ENCODE measurements around the gene EFTUD2.

Gene EFTUD2

DNA sequence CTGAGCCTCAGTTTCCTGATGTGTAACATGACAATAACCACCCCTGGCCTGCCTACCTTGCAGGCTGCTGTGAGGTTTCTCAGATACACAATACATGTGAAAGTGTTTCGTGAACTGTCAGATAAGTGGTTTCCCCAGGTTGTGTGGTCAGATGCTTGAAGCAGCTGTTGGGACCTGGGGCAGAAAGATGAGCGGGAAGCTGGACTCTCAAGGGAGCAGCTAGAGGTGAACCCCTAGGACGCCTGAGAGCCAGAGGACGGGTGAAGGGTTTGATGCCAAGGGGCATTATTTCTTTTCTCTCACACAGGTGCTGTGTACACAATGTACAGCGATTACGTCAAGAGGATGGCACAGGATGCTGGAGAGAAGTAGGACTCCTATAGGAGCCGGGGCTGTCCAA, 49.2 kb downstream of the EFTUD2 start:
- Histone ChIP-seq H3K4me3 (ENCODE audit: low read length in 2 of 2) (no peak overlapping the region), H3K36me3 (ENCODE audit: control insufficient read depth in 2 of 2, insufficient read depth in 2 of 2, low read length in 2 of 2) (peaks cover 39 to 44% of the 10 kb centered on the region in 2 donors), H3K9ac (ENCODE audit: low read depth in 1 of 2, low read length in 2 of 2) (no peak overlapping the region), H3K9me3 (ENCODE audit: control insufficient read depth in 2 of 2, low read length in 2 of 2) (no peaks in the 10 kb centered on the region), H3K4me1 (ENCODE audit: control insufficient read depth in 2 of 2, insufficient read depth in 2 of 2, low read length in 2 of 2) (no peaks in the 10 kb centered on the region), H3K27ac (ENCODE audit: low read depth in 2 of 2, low read length in 2 of 2) (no peak overlapping the region), H3K27me3 (ENCODE audit: control insufficient read depth in 2 of 2, insufficient read depth in 2 of 2, low read length in 2 of 2) (no peaks in the 10 kb centered on the region)

DNA sequence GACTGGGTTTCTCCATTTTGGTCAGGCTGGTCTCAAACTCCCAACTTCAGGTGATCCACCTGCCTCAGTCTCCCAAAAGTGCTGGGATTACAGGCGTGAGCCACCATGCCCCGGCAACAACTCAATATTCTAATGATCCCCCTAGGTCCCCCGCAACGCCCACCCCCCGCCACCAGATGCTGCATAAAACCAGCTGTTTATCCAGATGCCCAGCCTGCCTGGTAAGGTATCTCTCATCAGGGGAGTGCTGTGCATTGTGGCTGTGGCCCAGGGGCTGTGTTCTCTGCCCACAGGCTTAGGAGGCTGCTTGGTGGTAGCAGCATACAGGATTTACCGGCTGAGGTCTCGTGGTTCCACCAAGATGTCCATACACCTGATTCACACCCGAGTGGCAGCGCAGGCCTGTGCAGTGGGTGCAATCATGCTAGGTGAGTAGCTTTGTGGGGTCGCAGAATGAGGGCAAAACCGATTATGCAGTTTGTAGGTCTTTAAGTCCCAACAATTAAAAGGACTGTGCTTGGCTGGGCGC, 50.2 kb downstream of the EFTUD2 start:
- no peaks in the 10 kb centered on the region for H3K9me3 ChIP-seq (ENCODE audit: control insufficient read depth in 2 of 2, low read length in 2 of 2)
- H3K27ac ChIP-seq (ENCODE audit: low read depth in 2 of 2, low read length in 2 of 2): no peak overlapping the region
- peaks cover 29 to 34% of the 10 kb centered on the region in 2 donors for H3K36me3 ChIP-seq (ENCODE audit: control insufficient read depth in 2 of 2, insufficient read depth in 2 of 2, low read length in 2 of 2)
- no peak overlapping the region for H3K4me3 ChIP-seq (ENCODE audit: low read length in 2 of 2)
- no peaks in the 10 kb centered on the region for H3K4me1 ChIP-seq (ENCODE audit: control insufficient read depth in 2 of 2, insufficient read depth in 2 of 2, low read length in 2 of 2)
- no peaks in the 10 kb centered on the region for H3K27me3 ChIP-seq (ENCODE audit: control insufficient read depth in 2 of 2, insufficient read depth in 2 of 2, low read length in 2 of 2)
- no peak overlapping the region for H3K9ac ChIP-seq (ENCODE audit: low read depth in 1 of 2, low read length in 2 of 2)

DNA sequence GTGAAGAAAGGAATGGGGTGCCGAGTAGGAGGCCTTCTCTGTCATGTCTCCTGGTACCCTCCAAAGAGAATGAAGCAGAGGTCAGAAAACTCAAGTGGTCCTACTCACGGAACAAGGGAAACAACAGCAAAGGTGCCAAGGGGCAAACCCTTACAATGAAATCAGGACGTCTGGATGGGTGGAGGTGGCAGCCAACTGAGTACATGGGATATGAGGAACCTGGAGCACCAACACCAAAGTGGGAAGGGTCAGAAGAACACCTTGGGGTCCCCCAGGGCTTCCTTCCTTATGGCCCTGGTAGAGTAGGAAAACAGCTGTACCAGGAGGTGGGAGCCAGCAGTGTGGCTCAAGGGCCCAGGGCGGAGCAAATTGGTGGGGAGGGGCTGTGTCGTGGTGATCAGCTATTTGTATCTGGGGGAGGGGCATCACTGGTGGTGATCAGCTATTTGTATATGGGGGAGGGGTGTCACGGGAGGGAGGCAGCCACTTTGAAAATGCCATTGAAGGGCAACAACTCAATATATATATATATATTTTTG, 50.9 kb downstream of the EFTUD2 start:
- no peaks in the 10 kb centered on the region for H3K9me3 ChIP-seq (ENCODE audit: control insufficient read depth in 2 of 2, low read length in 2 of 2)
- no peaks in the 10 kb centered on the region for H3K4me1 ChIP-seq (ENCODE audit: control insufficient read depth in 2 of 2, insufficient read depth in 2 of 2, low read length in 2 of 2)
- H3K27ac ChIP-seq (ENCODE audit: low read depth in 2 of 2, low read length in 2 of 2): no peak overlapping the region
- no peak overlapping the region for H3K4me3 ChIP-seq (ENCODE audit: low read length in 2 of 2)
- peaks cover 22 to 27% of the 10 kb centered on the region in 2 donors for H3K36me3 ChIP-seq (ENCODE audit: control insufficient read depth in 2 of 2, insufficient read depth in 2 of 2, low read length in 2 of 2)
- no peak overlapping the region for H3K9ac ChIP-seq (ENCODE audit: low read depth in 1 of 2, low read length in 2 of 2)
- H3K27me3 ChIP-seq (ENCODE audit: control insufficient read depth in 2 of 2, insufficient read depth in 2 of 2, low read length in 2 of 2): no peaks in the 10 kb centered on the region

DNA sequence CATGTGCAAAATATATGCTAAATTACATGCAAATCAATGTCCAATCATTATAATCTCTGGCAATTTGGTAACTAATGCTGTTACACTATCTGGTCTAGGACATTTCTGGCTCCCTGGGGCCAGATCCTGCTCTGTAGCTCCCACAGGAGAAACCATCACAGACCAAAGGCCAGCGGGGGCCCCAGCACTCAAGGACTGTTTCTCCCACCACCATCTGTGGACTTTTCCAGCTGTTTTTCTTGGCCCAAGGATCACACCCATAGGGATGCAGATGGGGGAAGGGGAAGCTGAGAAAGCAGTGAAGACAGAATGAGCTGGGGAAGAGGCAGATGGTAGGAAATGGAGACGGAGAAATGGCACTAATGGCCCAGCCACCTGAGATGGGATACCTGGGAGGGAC, 51.7 kb downstream of the EFTUD2 start, which contains the start of gene HIGD1B:
HIGD1B (plus strand) TSS at position 298 of the 400 bp plus-strand sequence. CDS start 270 bp downstream, outside the sequence.
- Histone ChIP-seq H3K27me3 (ENCODE audit: control insufficient read depth in 2 of 2, insufficient read depth in 2 of 2, low read length in 2 of 2) (no peaks in the 10 kb centered on the region), H3K4me3 (ENCODE audit: low read length in 2 of 2) (no peak within 1 kb of the TSS), H3K9ac (ENCODE audit: low read depth in 1 of 2, low read length in 2 of 2) (no peak within 1 kb of the TSS), H3K4me1 (ENCODE audit: control insufficient read depth in 2 of 2, insufficient read depth in 2 of 2, low read length in 2 of 2) (no peaks in the 10 kb centered on the region), H3K27ac (ENCODE audit: low read depth in 2 of 2, low read length in 2 of 2) (no peak within 1 kb of the TSS), H3K36me3 (ENCODE audit: control insufficient read depth in 2 of 2, insufficient read depth in 2 of 2, low read length in 2 of 2) (peaks cover 17 to 22% of the 10 kb centered on the region in 2 donors), H3K9me3 (ENCODE audit: control insufficient read depth in 2 of 2, low read length in 2 of 2) (no peaks in the 10 kb centered on the region)

DNA sequence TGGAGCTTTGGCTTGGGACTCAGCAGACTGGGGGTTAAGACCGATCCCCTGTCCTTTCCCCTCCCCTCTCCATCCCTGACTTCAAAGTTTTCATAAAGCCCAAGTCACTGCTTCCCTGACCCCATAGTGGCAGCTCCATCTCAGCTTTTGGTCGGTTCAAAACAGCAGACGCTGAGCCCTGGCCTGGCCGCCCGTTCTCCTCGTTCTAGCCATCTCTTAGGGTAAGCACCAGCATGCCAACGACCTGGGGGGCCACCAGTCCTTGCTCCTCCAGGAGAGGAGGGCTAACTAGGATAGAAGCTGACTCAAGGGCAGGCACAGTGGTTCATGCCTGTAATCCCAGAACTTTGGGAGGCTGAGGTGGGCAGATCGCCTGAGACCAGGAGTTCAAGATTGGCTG, 53.0 kb downstream of the EFTUD2 start:
- Histone ChIP-seq H3K9ac (ENCODE audit: low read depth in 1 of 2, low read length in 2 of 2) (no peak overlapping the region), H3K27ac (ENCODE audit: low read depth in 2 of 2, low read length in 2 of 2) (no peak overlapping the region), H3K27me3 (ENCODE audit: control insufficient read depth in 2 of 2, insufficient read depth in 2 of 2, low read length in 2 of 2) (no peaks in the 10 kb centered on the region), H3K4me1 (ENCODE audit: control insufficient read depth in 2 of 2, insufficient read depth in 2 of 2, low read length in 2 of 2) (no peaks in the 10 kb centered on the region), H3K4me3 (ENCODE audit: low read length in 2 of 2) (no peak overlapping the region), H3K9me3 (ENCODE audit: control insufficient read depth in 2 of 2, low read length in 2 of 2) (no peaks in the 10 kb centered on the region), H3K36me3 (ENCODE audit: control insufficient read depth in 2 of 2, insufficient read depth in 2 of 2, low read length in 2 of 2) (peaks cover 9 to 12% of the 10 kb centered on the region in 2 donors)

DNA sequence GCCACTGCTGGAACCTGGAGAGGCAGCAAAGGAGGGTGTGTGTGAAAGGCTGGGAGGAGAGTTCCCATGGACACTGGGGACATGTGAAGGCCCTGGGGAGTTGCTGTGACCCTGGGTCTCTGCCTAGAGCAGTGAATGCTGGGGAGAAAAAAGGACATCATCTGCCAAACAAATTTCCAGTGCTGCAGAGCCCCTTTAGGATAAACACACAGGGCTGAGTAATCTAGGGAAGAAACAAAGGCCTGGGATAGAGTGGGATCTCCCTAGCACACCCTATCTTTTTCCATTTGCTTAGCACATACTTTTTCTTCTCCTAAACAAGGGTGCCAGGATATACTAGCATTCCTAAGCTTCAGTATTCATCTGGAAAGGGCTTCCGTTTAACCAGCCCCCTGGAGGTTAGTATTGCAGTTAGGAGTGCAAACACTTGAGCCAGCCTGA, 54.8 kb downstream of the EFTUD2 start:
- no peak overlapping the region for H3K9ac ChIP-seq (ENCODE audit: low read depth in 1 of 2, low read length in 2 of 2)
- H3K36me3 ChIP-seq (ENCODE audit: control insufficient read depth in 2 of 2, insufficient read depth in 2 of 2, low read length in 2 of 2): no peaks in the 10 kb centered on the region
- no peaks in the 10 kb centered on the region for H3K9me3 ChIP-seq (ENCODE audit: control insufficient read depth in 2 of 2, low read length in 2 of 2)
- H3K27ac ChIP-seq (ENCODE audit: low read depth in 2 of 2, low read length in 2 of 2): no peak overlapping the region
- no peaks in the 10 kb centered on the region for H3K27me3 ChIP-seq (ENCODE audit: control insufficient read depth in 2 of 2, insufficient read depth in 2 of 2, low read length in 2 of 2)
- H3K4me1 ChIP-seq (ENCODE audit: control insufficient read depth in 2 of 2, insufficient read depth in 2 of 2, low read length in 2 of 2): no peaks in the 10 kb centered on the region
- H3K4me3 ChIP-seq (ENCODE audit: low read length in 2 of 2): no peak overlapping the region

DNA sequence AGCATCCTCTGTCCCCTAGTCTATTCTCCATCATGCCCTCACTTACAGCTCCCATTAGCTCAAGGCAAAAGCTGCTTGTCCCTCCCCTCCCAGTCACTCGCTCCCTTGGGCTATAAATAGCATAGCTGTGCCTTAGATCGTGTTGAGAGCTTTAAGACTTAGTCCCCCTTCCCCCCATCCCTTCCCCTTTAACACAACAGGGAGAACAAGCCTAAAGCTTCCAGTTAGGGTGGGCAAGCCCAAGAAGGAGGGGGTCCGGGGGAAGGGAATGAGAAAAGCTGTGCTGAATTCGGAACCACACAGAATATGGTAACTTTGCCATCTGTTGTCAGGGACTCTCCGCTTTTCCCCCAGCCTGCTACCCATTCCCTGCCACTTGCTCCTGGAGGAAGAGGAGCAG, 56.5 kb downstream of the EFTUD2 start:
- H3K27ac ChIP-seq (ENCODE audit: low read depth in 2 of 2, low read length in 2 of 2): no peak overlapping the region
- H3K27me3 ChIP-seq (ENCODE audit: control insufficient read depth in 2 of 2, insufficient read depth in 2 of 2, low read length in 2 of 2): no peaks in the 10 kb centered on the region
- H3K9me3 ChIP-seq (ENCODE audit: control insufficient read depth in 2 of 2, low read length in 2 of 2): no peaks in the 10 kb centered on the region
- no peak overlapping the region for H3K4me3 ChIP-seq (ENCODE audit: low read length in 2 of 2)
- H3K9ac ChIP-seq (ENCODE audit: low read depth in 1 of 2, low read length in 2 of 2): no peak overlapping the region
- H3K4me1 ChIP-seq (ENCODE audit: control insufficient read depth in 2 of 2, insufficient read depth in 2 of 2, low read length in 2 of 2): no peaks in the 10 kb centered on the region
- no peaks in the 10 kb centered on the region for H3K36me3 ChIP-seq (ENCODE audit: control insufficient read depth in 2 of 2, insufficient read depth in 2 of 2, low read length in 2 of 2)

DNA sequence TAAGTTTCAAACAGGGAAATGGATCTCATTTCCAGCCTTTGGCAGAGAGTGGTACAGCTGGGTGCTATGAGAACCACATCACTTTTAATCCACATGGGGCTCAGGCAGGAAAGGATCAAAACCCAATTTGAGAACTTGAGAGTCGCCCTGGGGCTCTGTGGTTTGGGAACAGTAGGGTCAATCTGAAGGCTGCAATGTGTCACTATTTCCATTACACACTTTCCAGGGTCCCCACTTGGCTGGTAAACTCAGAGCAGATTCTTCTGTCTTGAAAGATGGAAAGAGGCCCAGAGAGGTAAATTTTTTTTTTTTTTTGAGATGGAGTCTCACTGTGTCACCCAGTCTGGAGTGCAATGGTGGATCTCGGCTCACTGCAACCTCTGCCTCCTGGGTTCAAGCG, 58.3 kb downstream of the EFTUD2 start:
- Histone ChIP-seq H3K27me3 (ENCODE audit: control insufficient read depth in 2 of 2, insufficient read depth in 2 of 2, low read length in 2 of 2) (no peaks in the 10 kb centered on the region), H3K27ac (ENCODE audit: low read depth in 2 of 2, low read length in 2 of 2) (no peak overlapping the region), H3K4me3 (ENCODE audit: low read length in 2 of 2) (no peak overlapping the region), H3K36me3 (ENCODE audit: control insufficient read depth in 2 of 2, insufficient read depth in 2 of 2, low read length in 2 of 2) (no peaks in the 10 kb centered on the region), H3K9ac (ENCODE audit: low read depth in 1 of 2, low read length in 2 of 2) (no peak overlapping the region), H3K9me3 (ENCODE audit: control insufficient read depth in 2 of 2, low read length in 2 of 2) (no peaks in the 10 kb centered on the region), H3K4me1 (ENCODE audit: control insufficient read depth in 2 of 2, insufficient read depth in 2 of 2, low read length in 2 of 2) (no peaks in the 10 kb centered on the region)

DNA sequence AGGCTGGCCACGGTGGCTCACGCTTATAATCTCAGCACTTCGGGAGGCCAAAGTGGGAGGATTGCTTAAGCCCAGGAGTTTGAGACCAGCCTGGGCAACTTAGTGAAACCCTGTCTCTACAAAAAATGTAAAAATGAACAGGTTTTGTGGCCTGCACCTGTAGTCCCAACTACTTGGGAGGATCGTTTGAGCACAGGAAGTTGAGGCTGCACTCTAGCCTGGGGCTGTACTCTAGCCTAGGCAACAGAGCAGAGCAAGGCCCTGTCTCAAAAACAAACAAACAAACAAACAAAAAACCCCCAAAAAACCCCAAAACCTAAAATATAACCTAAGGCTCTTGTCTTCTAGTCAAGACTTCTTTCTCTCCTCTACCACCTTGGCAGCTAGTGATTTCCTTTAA, 59.0 kb downstream of the EFTUD2 start:
- Histone ChIP-seq H3K4me3 (ENCODE audit: low read length in 2 of 2) (no peak overlapping the region), H3K4me1 (ENCODE audit: control insufficient read depth in 2 of 2, insufficient read depth in 2 of 2, low read length in 2 of 2) (no peaks in the 10 kb centered on the region), H3K9ac (ENCODE audit: low read depth in 1 of 2, low read length in 2 of 2) (no peak overlapping the region), H3K27ac (ENCODE audit: low read depth in 2 of 2, low read length in 2 of 2) (no peak overlapping the region), H3K9me3 (ENCODE audit: control insufficient read depth in 2 of 2, low read length in 2 of 2) (no peaks in the 10 kb centered on the region), H3K27me3 (ENCODE audit: control insufficient read depth in 2 of 2, insufficient read depth in 2 of 2, low read length in 2 of 2) (no peaks in the 10 kb centered on the region), H3K36me3 (ENCODE audit: control insufficient read depth in 2 of 2, insufficient read depth in 2 of 2, low read length in 2 of 2) (no peaks in the 10 kb centered on the region)

DNA sequence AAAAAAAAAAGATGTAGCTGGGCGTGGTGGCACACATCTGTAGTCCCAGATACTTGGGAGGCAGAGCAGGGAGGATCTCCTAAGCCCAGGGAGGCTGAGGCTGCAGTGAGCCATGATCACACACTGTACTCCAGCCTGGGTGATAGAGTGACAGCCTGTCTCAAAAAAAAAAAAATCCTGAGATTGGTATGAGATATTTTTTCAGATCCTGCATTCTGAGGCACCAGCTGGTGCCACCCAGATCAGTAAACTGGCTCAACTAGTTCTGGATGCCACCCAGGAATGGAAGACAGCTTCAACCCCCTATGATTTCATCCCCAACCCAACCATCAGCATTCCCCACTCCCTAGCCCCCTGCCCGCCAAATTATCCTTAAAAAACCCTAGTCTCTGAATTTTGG, 62.0 kb downstream of the EFTUD2 start:
- peaks cover 0 to 4% of the 10 kb centered on the region in 2 donors for H3K27me3 ChIP-seq (ENCODE audit: control insufficient read depth in 2 of 2, insufficient read depth in 2 of 2, low read length in 2 of 2)
- H3K9me3 ChIP-seq (ENCODE audit: control insufficient read depth in 2 of 2, low read length in 2 of 2): no peaks in the 10 kb centered on the region
- no peak overlapping the region for H3K4me3 ChIP-seq (ENCODE audit: low read length in 2 of 2)
- no peak overlapping the region for H3K27ac ChIP-seq (ENCODE audit: low read depth in 2 of 2, low read length in 2 of 2)
- no peak overlapping the region for H3K9ac ChIP-seq (ENCODE audit: low read depth in 1 of 2, low read length in 2 of 2)
- no peaks in the 10 kb centered on the region for H3K4me1 ChIP-seq (ENCODE audit: control insufficient read depth in 2 of 2, insufficient read depth in 2 of 2, low read length in 2 of 2)
- H3K36me3 ChIP-seq (ENCODE audit: control insufficient read depth in 2 of 2, insufficient read depth in 2 of 2, low read length in 2 of 2): no peaks in the 10 kb centered on the region

Data from mucosa of rectum (tissue), 2 donors.